Measurements from ENCODE around the gene WIPF3. TPM values are rescaled to one million over a fixed set of nuclear protein-coding genes. Genes with fewer than 3 reads are reported as not detected.

Gene WIPF3
- total and polyA plus RNA-seq, 10 of the 15 experiments (the other 5 are each of a cell fraction or from before 2014, with no cell fraction given) = 0.03 to 0.05 TPM; not detected in 8

DNA sequence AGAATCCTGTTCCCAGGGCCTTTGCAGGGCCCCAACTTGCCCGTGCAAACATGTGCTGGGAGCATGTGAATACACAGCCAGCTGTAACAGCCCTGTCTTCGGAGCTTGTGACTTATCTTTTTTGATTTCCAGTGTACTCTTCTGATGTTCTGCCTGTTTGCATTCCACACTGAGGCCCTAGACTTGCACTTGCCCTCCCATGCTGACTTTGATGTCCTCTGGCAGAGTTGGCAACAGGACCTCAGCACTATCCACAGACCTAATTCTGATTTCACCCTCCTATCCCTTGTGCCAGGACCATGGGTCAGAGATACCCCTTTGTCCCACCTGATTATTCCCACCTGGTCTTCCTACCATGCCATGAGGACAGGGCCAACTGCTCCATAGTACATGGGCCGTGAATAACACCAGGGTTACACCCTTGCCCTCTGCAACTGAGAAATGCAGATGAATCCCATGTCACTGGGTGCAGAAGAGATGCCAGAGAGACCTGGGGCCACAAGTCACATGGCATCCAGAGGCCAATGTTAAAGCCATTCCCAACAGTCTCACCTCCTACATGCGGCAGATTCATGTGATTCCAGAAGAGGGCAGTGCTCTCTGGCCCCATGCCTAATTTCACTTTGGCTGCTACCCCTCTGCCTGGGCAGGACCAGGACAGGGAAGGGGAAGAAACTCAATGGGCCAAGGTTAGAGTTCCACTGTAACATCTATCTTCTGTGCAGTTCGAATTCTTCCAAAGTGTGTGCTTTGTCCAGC is 140.3 kb downstream of the WIPF3 start (continued):
- TF ChIP-seq, protein P1, sequence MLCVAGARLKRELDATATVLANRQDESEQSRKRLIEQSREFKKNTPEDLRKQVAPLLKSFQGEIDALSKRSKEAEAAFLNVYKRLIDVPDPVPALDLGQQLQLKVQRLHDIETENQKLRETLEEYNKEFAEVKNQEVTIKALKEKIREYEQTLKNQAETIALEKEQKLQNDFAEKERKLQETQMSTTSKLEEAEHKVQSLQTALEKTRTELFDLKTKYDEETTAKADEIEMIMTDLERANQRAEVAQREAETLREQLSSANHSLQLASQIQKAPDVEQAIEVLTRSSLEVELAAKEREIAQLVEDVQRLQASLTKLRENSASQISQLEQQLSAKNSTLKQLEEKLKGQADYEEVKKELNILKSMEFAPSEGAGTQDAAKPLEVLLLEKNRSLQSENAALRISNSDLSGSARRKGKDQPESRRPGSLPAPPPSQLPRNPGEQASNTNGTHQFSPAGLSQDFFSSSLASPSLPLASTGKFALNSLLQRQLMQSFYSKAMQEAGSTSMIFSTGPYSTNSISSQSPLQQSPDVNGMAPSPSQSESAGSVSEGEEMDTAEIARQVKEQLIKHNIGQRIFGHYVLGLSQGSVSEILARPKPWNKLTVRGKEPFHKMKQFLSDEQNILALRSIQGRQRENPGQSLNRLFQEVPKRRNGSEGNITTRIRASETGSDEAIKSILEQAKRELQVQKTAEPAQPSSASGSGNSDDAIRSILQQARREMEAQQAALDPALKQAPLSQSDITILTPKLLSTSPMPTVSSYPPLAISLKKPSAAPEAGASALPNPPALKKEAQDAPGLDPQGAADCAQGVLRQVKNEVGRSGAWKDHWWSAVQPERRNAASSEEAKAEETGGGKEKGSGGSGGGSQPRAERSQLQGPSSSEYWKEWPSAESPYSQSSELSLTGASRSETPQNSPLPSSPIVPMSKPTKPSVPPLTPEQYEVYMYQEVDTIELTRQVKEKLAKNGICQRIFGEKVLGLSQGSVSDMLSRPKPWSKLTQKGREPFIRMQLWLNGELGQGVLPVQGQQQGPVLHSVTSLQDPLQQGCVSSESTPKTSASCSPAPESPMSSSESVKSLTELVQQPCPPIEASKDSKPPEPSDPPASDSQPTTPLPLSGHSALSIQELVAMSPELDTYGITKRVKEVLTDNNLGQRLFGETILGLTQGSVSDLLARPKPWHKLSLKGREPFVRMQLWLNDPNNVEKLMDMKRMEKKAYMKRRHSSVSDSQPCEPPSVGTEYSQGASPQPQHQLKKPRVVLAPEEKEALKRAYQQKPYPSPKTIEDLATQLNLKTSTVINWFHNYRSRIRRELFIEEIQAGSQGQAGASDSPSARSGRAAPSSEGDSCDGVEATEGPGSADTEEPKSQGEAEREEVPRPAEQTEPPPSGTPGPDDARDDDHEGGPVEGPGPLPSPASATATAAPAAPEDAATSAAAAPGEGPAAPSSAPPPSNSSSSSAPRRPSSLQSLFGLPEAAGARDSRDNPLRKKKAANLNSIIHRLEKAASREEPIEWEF (IDR thresholded peaks at IDR 0.05; ENCODE audit: insufficient replicate concordance, low read depth, low read length) = no peak
- TF ChIP-seq, protein P2, sequence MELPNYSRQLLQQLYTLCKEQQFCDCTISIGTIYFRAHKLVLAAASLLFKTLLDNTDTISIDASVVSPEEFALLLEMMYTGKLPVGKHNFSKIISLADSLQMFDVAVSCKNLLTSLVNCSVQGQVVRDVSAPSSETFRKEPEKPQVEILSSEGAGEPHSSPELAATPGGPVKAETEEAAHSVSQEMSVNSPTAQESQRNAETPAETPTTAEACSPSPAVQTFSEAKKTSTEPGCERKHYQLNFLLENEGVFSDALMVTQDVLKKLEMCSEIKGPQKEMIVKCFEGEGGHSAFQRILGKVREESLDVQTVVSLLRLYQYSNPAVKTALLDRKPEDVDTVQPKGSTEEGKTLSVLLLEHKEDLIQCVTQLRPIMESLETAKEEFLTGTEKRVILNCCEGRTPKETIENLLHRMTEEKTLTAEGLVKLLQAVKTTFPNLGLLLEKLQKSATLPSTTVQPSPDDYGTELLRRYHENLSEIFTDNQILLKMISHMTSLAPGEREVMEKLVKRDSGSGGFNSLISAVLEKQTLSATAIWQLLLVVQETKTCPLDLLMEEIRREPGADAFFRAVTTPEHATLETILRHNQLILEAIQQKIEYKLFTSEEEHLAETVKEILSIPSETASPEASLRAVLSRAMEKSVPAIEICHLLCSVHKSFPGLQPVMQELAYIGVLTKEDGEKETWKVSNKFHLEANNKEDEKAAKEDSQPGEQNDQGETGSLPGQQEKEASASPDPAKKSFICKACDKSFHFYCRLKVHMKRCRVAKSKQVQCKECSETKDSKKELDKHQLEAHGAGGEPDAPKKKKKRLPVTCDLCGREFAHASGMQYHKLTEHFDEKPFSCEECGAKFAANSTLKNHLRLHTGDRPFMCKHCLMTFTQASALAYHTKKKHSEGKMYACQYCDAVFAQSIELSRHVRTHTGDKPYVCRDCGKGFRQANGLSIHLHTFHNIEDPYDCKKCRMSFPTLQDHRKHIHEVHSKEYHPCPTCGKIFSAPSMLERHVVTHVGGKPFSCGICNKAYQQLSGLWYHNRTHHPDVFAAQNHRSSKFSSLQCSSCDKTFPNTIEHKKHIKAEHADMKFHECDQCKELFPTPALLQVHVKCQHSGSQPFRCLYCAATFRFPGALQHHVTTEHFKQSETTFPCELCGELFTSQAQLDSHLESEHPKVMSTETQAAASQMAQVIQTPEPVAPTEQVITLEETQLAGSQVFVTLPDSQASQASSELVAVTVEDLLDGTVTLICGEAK (IDR thresholded peaks at IDR 0.05; ENCODE audit: borderline replicate concordance) = no peak

Data from GM12878 (cell line).